SK-N-SH (cell line): ENCODE data around the gene EXOC7. TPM values are rescaled to one million over a fixed set of nuclear protein-coding genes. Genes with fewer than 3 reads are reported as not detected.
A peak's percentile ranks its signal among the peaks of the same experiment; 100 is the strongest.

Experiments used
- CTCF ChIA-PET: fragments of 300-600, 350-600 bp; formaldehyde crosslinking; extraction: SDS; loops from one replicate; lab custom pipeline; 2021; lab: Yijun Ruan, JAX
- POLR2A ChIA-PET: fragments of 350-600 bp; sonication (Branson Sonifier 250); formaldehyde crosslinking; extraction: SDS; loops from one replicate; lab custom pipeline; 2020; ENCODE audit warnings: antibody characterized with exemption, inconsistent platforms; lab: Yijun Ruan, JAX
- DNase-seq: peaks from one replicate; pipeline ENCODE4 v3.0.0; 2012
- H2AFZ ChIP-seq: fragments of 200-600 bp; sonication (generic); 2 replicates; pipeline ENCODE4 v1.8.1; 2016; ENCODE audit warnings: antibody characterized with exemption, mild to moderate bottlenecking, low read depth
- H3F3A ChIP-seq: fragments of 200-600 bp; sonication (generic); replicated peaks from 2 replicates; pipeline ENCODE3; 2016; ENCODE audit warnings: antibody characterized with exemption, mild to moderate bottlenecking; ENCODE audit not compliant: insufficient read depth
- H3K27ac ChIP-seq, 2 experiments: fragments of 200-500 bp in 1 of 2; fragments of 200-600 bp in 1 of 2; sonication (Bioruptor generic) in 1 of 2; sonication (generic), shearing (Covaris generic) in 1 of 2; 2 replicates each; pipeline versions ENCODE4 v1.5.1 to v1.6.1; 2014 to 2016; ENCODE audit warnings: low read depth in 2 of 2, inconsistent platforms in 1 of 2, low read length in 1 of 2, mild to moderate bottlenecking in 1 of 2, mixed read lengths in 1 of 2
- H3K27me3 ChIP-seq: fragments of 200-600 bp; sonication (generic), shearing (Covaris generic); 2 replicates; pipeline ENCODE4 v1.6.1; 2016; ENCODE audit warnings: mixed run types; ENCODE audit not compliant: insufficient read depth
- H3K36me3 ChIP-seq, 2 experiments: fragments of 200-500 bp in 1 of 2; fragments of 200-600 bp in 1 of 2; sonication (Bioruptor generic) in 1 of 2; sonication (generic) in 1 of 2; replicated peaks in 1 of 2; 2 replicates each; pipeline versions ENCODE3 to v1.5.1; 2014 to 2016; ENCODE audit warnings: low read length in 1 of 2, mild to moderate bottlenecking in 1 of 2; ENCODE audit not compliant: insufficient read depth in 2 of 2, control insufficient read depth in 1 of 2
- H3K4me1 ChIP-seq, 2 experiments: fragments of 200-500 bp in 1 of 2; fragments of 200-600 bp in 1 of 2; sonication (Bioruptor generic) in 1 of 2; sonication (generic), shearing (Covaris generic) in 1 of 2; 2 replicates each; pipeline versions ENCODE4 v1.5.1 to v1.6.1; 2014 to 2016; ENCODE audit warnings: low read depth in 1 of 2, low read length in 1 of 2, mixed run types in 1 of 2; ENCODE audit not compliant: insufficient read depth in 2 of 2, control insufficient read depth in 1 of 2
- H3K4me2 ChIP-seq: fragments of 200-600 bp; sonication (generic), shearing (Covaris generic); 2 replicates; pipeline ENCODE4 v1.6.1; 2017; ENCODE audit warnings: mixed run types
- H3K4me3 ChIP-seq, 2 experiments: fragments of 200-500 bp in 1 of 2; fragments of 200-600 bp in 1 of 2; sonication (Bioruptor generic) in 1 of 2; sonication (generic), shearing (Covaris generic) in 1 of 2; 2 replicates each; pipeline versions ENCODE4 v1.5.1 to v1.8.1; 2014 to 2016; ENCODE audit warnings: low read depth in 2 of 2, inconsistent platforms in 1 of 2, low read length in 1 of 2, mild to moderate bottlenecking in 1 of 2, mixed read lengths in 1 of 2, moderate library complexity in 1 of 2
- H3K79me2 ChIP-seq: fragments of 200-600 bp; sonication (generic); 2 replicates; pipeline ENCODE4 v1.8.1; 2017; ENCODE audit warnings: mild to moderate bottlenecking; ENCODE audit not compliant: insufficient read depth
- H3K9ac ChIP-seq: fragments of 200-600 bp; sonication (generic); 2 replicates; pipeline ENCODE4 v1.6.1; 2017; ENCODE audit warnings: mixed run types
- H3K9me2 ChIP-seq: fragments of 200-600 bp; sonication (generic); 2 replicates; pipeline ENCODE4 v1.6.1; 2017; ENCODE audit warnings: mixed run types
- H3K9me3 ChIP-seq: fragments of 200-600 bp; sonication (generic); 2 replicates; pipeline ENCODE4 v1.6.1; 2017; ENCODE audit warnings: mixed run types, mild to moderate bottlenecking, moderate library complexity
- H4K20me1 ChIP-seq: fragments of 200-600 bp; sonication (generic); 2 replicates; pipeline ENCODE4 v1.6.1; 2017; ENCODE audit warnings: mild to moderate bottlenecking, mixed run types; ENCODE audit not compliant: insufficient read depth
- CHD2 ChIP-seq: fragments of 150-350 bp; IDR thresholded peaks from 2 replicates; pipeline ENCODE4 v1.6.1; 2018; ENCODE audit warnings: low read length; ENCODE audit not compliant: partially characterized antibody
- ELF1 ChIP-seq: IDR thresholded peaks from 2 replicates; pipeline ENCODE4 v1.4.0; 2012
- EP300 ChIP-seq, 2 experiments: IDR thresholded peaks; 2 replicates each; pipeline versions ENCODE4 v1.4.0 to v1.6.1; 2012; ENCODE audit warnings: borderline replicate concordance in 1 of 2, low read depth in 1 of 2, low read length in 1 of 2
- FOXJ3 ChIP-seq: sonication (generic); formaldehyde crosslinking; IDR thresholded peaks from 2 replicates; pipeline ENCODE4 v1.5.1; 2020; ENCODE audit warnings: mild to moderate bottlenecking, missing genetic modification reagents
- FOXM1 ChIP-seq: IDR thresholded peaks from 2 replicates; pipeline ENCODE4 v1.4.0; 2012; ENCODE audit warnings: low read depth, mild to moderate bottlenecking
- MEF2A ChIP-seq: IDR thresholded peaks from 2 replicates; pipeline ENCODE4 v1.4.0; 2012; ENCODE audit warnings: low read depth, borderline replicate concordance
- MXI1 ChIP-seq: IDR thresholded peaks from 2 replicates; pipeline ENCODE4 v1.6.1; 2012; ENCODE audit warnings: mild to moderate bottlenecking, low read depth, low read length, improper control_type of control experiment
- NFIC ChIP-seq: IDR thresholded peaks from 2 replicates; pipeline ENCODE4 v1.4.0; 2012; ENCODE audit warnings: borderline replicate concordance
- RAD21 ChIP-seq: IDR thresholded peaks from 2 replicates; pipeline ENCODE4 v1.6.1; 2012; ENCODE audit warnings: mild to moderate bottlenecking, low read length
- RFX5 ChIP-seq: IDR thresholded peaks from 2 replicates; pipeline ENCODE4 v1.6.1; 2012; ENCODE audit warnings: mild to moderate bottlenecking, improper control_type of control experiment, low read length
- RXRA ChIP-seq: IDR thresholded peaks from 2 replicates; pipeline ENCODE4 v1.4.0; 2012; ENCODE audit warnings: low read depth, mild to moderate bottlenecking, borderline replicate concordance
- TEAD4 ChIP-seq: IDR thresholded peaks from 2 replicates; pipeline ENCODE4 v1.4.0; 2012; ENCODE audit warnings: mild to moderate bottlenecking, borderline replicate concordance; ENCODE audit not compliant: insufficient read depth
- YY1 ChIP-seq: IDR thresholded peaks from 2 replicates; pipeline ENCODE4 v1.4.0; 2012; ENCODE audit warnings: low read depth, mild to moderate bottlenecking
- whole genome bisulfite sequencing: methylation state at CpG from one replicate; pipeline ENCODE4 v1.1.6; 2017; ENCODE audit warnings: low lambda C conversion rate; 5-methylcytosine and 5-hydroxymethylcytosine counted together
- polyA plus RNA-seq, 3 experiments: library from polyadenylated mRNA; depleted of rRNA; stranded (reverse); fragments of >200 nt; gene quantifications; 2 replicates each; pipeline ENCODE4 v1.2.3, GENCODE V29; 2012
- TF ChIP-seq, protein P1 (sequence below): IDR thresholded peaks from 2 replicates; pipeline ENCODE4 v1.4.0; 2012; ENCODE audit warnings: low read depth, borderline replicate concordance
- TF ChIP-seq, protein P2 (sequence below): fragments of 150-350 bp; IDR thresholded peaks from 2 replicates; pipeline ENCODE4 v1.6.1; 2016; ENCODE audit warnings: mild to moderate bottlenecking, low read depth, low read length
- TF ChIP-seq, protein P3 (sequence below): IDR thresholded peaks from 2 replicates; pipeline ENCODE4 v1.4.0; 2012; ENCODE audit warnings: low read depth, borderline replicate concordance
- TF ChIP-seq, protein P4 (sequence below): IDR thresholded peaks from 2 replicates; pipeline ENCODE4 v1.6.1; 2012; ENCODE audit warnings: mild to moderate bottlenecking, low read depth, low read length, moderate library complexity
- TF ChIP-seq, protein P5 (sequence below): fragments of 150-350 bp; IDR thresholded peaks from 2 replicates; pipeline ENCODE4 v1.6.1; 2017; ENCODE audit warnings: antibody characterized with exemption, low read length, low read depth, borderline replicate concordance

Gene EXOC7
- polyA plus RNA-seq, 1 of the 3 experiments (the other 2 are of a cell fraction): 129 TPM

DNA sequence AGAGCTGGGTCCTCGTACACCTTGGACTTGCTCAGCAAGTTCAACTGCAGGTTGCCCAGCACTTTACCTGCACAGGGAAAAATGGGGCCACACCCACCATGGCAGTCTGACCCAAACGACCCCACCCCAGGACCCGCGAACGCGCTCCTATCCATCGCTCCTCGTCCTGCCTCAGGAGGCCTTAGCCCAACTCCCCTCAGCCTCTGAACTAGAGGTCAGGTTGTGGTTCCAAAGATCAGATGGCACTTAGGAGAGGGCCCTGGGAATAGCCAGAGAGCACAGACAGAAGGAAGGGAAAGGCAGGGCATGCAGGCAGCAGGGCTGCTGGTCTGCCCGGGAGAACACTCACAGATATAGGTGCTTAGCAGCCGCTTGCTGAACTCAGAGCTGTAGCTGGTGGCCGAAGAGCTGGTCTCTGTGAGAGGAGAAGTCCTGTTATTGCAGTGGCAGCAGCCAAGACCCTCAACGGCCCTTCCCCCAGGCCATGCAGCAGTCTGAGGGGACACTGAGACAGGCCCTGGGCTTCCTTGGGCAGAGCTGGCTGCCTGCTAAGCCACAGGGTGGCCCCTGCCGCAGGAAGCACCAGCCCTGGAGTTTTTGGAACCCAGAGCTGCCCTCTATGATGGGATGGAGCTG is 17.7 kb downstream of the EXOC7 start:
- DNase-seq: peak; percentile 22
- POLR2A ChIA-PET: no interaction called here

More for the DNA sequence above, 17.7 kb downstream of the EXOC7 start:
- H3F3A ChIP-seq: peaks cover 14% of the 10 kb centered on the region
- no peak overlapping the region for H3K9ac ChIP-seq
- H3K4me3 ChIP-seq: no peak overlapping the region
- H3K9me2 ChIP-seq: no peaks in the 10 kb centered on the region
- no peak overlapping the region for H3K4me2 ChIP-seq
- H3K9me3 ChIP-seq: no peaks in the 10 kb centered on the region
- no peak overlapping the region for H2AFZ ChIP-seq
- WGBS: 87% methylated on average over 12 of the region's 13 CpGs
- no peak overlapping the region for H3K27ac ChIP-seq
- no peaks in the 10 kb centered on the region for H3K79me2 ChIP-seq
- no peaks in the 10 kb centered on the region for H3K27me3 ChIP-seq
- peaks cover 0 to 1% of the 10 kb centered on the region in 2 experiments; a peak in 1 of 4 replicates for H3K4me1 ChIP-seq
- peaks cover 28 to 84% of the 10 kb centered on the region in 2 experiments for H3K36me3 ChIP-seq
- CTCF ChIA-PET: interaction anchor here (0.9 to 1.6 kb wide), 4 partner anchors 8 to 194 kb away, joined by 3 to 7 read pairs (median 6); partner anchors contain the start of gene GALR2
- no peak for TF ChIP-seq MEF2A
- no peak for TF ChIP-seq RFX5
- no peak for TF ChIP-seq ELF1
- TF ChIP-seq, protein P1, sequence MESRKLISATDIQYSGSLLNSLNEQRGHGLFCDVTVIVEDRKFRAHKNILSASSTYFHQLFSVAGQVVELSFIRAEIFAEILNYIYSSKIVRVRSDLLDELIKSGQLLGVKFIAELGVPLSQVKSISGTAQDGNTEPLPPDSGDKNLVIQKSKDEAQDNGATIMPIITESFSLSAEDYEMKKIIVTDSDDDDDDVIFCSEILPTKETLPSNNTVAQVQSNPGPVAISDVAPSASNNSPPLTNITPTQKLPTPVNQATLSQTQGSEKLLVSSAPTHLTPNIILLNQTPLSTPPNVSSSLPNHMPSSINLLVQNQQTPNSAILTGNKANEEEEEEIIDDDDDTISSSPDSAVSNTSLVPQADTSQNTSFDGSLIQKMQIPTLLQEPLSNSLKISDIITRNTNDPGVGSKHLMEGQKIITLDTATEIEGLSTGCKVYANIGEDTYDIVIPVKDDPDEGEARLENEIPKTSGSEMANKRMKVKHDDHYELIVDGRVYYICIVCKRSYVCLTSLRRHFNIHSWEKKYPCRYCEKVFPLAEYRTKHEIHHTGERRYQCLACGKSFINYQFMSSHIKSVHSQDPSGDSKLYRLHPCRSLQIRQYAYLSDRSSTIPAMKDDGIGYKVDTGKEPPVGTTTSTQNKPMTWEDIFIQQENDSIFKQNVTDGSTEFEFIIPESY: no peak
- TF ChIP-seq, protein P2, sequence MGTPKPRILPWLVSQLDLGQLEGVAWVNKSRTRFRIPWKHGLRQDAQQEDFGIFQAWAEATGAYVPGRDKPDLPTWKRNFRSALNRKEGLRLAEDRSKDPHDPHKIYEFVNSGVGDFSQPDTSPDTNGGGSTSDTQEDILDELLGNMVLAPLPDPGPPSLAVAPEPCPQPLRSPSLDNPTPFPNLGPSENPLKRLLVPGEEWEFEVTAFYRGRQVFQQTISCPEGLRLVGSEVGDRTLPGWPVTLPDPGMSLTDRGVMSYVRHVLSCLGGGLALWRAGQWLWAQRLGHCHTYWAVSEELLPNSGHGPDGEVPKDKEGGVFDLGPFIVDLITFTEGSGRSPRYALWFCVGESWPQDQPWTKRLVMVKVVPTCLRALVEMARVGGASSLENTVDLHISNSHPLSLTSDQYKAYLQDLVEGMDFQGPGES: no peak
- no peak for TF ChIP-seq FOXJ3 (CRISPR knock-in tag)
- TF ChIP-seq, protein P3, sequence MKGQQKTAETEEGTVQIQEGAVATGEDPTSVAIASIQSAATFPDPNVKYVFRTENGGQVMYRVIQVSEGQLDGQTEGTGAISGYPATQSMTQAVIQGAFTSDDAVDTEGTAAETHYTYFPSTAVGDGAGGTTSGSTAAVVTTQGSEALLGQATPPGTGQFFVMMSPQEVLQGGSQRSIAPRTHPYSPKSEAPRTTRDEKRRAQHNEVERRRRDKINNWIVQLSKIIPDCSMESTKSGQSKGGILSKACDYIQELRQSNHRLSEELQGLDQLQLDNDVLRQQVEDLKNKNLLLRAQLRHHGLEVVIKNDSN: no peak
- TF ChIP-seq, protein P4, sequence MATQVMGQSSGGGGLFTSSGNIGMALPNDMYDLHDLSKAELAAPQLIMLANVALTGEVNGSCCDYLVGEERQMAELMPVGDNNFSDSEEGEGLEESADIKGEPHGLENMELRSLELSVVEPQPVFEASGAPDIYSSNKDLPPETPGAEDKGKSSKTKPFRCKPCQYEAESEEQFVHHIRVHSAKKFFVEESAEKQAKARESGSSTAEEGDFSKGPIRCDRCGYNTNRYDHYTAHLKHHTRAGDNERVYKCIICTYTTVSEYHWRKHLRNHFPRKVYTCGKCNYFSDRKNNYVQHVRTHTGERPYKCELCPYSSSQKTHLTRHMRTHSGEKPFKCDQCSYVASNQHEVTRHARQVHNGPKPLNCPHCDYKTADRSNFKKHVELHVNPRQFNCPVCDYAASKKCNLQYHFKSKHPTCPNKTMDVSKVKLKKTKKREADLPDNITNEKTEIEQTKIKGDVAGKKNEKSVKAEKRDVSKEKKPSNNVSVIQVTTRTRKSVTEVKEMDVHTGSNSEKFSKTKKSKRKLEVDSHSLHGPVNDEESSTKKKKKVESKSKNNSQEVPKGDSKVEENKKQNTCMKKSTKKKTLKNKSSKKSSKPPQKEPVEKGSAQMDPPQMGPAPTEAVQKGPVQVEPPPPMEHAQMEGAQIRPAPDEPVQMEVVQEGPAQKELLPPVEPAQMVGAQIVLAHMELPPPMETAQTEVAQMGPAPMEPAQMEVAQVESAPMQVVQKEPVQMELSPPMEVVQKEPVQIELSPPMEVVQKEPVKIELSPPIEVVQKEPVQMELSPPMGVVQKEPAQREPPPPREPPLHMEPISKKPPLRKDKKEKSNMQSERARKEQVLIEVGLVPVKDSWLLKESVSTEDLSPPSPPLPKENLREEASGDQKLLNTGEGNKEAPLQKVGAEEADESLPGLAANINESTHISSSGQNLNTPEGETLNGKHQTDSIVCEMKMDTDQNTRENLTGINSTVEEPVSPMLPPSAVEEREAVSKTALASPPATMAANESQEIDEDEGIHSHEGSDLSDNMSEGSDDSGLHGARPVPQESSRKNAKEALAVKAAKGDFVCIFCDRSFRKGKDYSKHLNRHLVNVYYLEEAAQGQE: no peak
- no peak for TF ChIP-seq RXRA
- no peak for TF ChIP-seq NFIC
- TF ChIP-seq TEAD4: no peak
- TF ChIP-seq MXI1: no peak
- TF ChIP-seq RAD21: no peak
- TF ChIP-seq, protein P5, sequence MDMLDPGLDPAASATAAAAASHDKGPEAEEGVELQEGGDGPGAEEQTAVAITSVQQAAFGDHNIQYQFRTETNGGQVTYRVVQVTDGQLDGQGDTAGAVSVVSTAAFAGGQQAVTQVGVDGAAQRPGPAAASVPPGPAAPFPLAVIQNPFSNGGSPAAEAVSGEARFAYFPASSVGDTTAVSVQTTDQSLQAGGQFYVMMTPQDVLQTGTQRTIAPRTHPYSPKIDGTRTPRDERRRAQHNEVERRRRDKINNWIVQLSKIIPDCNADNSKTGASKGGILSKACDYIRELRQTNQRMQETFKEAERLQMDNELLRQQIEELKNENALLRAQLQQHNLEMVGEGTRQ: no peak
- no peak for TF ChIP-seq FOXM1
- TF ChIP-seq CHD2: no peak
- TF ChIP-seq EP300 (IDR thresholded peaks at IDR 0.05; ENCODE audit: borderline replicate concordance in 1 of 2, low read depth in 1 of 2, low read length in 1 of 2): no peak
- TF ChIP-seq YY1: no peak
- TF ChIP-seq, all 33 proteins: peak for 0
- no peaks in the 10 kb centered on the region for H4K20me1 ChIP-seq
